Right lobe of liver (tissue), 4 donors: ENCODE results near the gene EIF4A2.

Source experiments
- POLR2A ChIP-seq: fragments of 450-650 bp; IDR thresholded peaks from one replicate; pipeline ENCODE4 v1.6.1; 2017; ENCODE audit warnings: antibody characterized with exemption, mild to moderate bottlenecking
- TF ChIP-seq, protein P1 (sequence below), 4 donors: fragments of 200-600 bp in 3 of 4; fragments of 450-650 bp in 1 of 4; IDR thresholded peaks; one replicate each; pipeline versions ENCODE4 v1.5.1 to v1.8.0; 2016 to 2022; ENCODE audit warnings: antibody characterized with exemption in 4 of 4, mild to moderate bottlenecking in 2 of 4
- donor health status: DM: no; HTN: no; CAD: no.
- donor health status: DM: no; HTN: no; CAD: no.
- donor health status: DM: no; HTN: yes; CAD: no.

DNA sequence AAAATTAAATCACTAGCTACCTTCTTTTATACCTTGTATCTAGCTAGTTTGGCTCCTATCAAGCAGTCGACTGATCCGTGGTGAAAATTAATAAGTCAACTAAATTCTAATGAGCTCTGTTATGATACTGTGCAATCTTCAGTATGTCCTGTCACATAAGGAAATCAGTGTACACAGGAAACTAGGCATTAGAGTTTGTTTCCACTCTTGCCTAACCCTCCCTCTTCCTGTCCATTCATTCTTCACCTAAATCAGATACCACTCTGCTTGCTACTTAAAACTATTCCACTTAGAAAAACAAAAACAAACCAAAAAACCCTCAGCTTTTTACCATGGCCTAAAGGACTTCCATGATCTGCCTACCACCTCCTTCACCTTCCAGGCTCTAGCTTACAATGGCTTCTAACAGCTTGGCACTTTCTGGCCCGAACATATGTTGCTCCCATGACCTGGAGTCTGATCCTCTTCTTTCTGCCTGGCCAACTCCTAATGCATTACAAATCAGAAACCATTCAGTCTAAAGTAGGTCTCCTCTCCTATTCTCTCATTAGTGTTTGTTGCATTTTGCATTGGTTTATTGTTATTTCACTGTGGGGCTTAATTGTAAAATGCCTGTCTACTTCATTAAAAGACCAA lies 15.0 kb downstream of the EIF4A2 start:
- TF ChIP-seq, protein P1, sequence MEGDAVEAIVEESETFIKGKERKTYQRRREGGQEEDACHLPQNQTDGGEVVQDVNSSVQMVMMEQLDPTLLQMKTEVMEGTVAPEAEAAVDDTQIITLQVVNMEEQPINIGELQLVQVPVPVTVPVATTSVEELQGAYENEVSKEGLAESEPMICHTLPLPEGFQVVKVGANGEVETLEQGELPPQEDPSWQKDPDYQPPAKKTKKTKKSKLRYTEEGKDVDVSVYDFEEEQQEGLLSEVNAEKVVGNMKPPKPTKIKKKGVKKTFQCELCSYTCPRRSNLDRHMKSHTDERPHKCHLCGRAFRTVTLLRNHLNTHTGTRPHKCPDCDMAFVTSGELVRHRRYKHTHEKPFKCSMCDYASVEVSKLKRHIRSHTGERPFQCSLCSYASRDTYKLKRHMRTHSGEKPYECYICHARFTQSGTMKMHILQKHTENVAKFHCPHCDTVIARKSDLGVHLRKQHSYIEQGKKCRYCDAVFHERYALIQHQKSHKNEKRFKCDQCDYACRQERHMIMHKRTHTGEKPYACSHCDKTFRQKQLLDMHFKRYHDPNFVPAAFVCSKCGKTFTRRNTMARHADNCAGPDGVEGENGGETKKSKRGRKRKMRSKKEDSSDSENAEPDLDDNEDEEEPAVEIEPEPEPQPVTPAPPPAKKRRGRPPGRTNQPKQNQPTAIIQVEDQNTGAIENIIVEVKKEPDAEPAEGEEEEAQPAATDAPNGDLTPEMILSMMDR (IDR thresholded peaks at IDR 0.05): no peak
- no peak for TF ChIP-seq POLR2A
